Endothelial cell of umbilical vein (primary cell): ENCODE data around the gene MAN2B2. TPM values are rescaled to one million over a fixed set of nuclear protein-coding genes. Genes with fewer than 3 reads are reported as not detected.

Source experiments
- BruUV-seq: library from RNA; stranded (reverse); fragments of 400-500 nt; replicated peaks from 2 replicates; lab custom pipeline; 2021; lab: Mats Ljungman, UMichigan
- CTCF ChIA-PET: fragments of 300-600, 350-600 bp; sonication (Branson Sonifier 250); formaldehyde crosslinking; loops from one replicate; lab custom pipeline; 2021; ENCODE audit warnings: antibody characterized with exemption, inconsistent platforms; lab: Charles Lee
- POLR2A ChIA-PET: fragments of 300-600, 350-600 bp; sonication (Branson Sonifier 250); formaldehyde crosslinking; loops from one replicate; lab custom pipeline; 2021; ENCODE audit warnings: antibody characterized with exemption, inconsistent platforms; lab: Charles Lee
- DNase-seq: peaks from one replicate; pipeline ENCODE4 v3.0.0-alpha.2; 2011; ENCODE audit warnings: low read depth, low spot score
- FAIRE-seq: peaks from 2 replicates; lab custom pipeline; 2011; peaks lifted over from hg19 to GRCh38; lab: Jason Lieb, UNC
- H2AFZ ChIP-seq: 2 replicates; pipeline ENCODE4 v1.6.0; 2012; ENCODE audit warnings: low read depth, low read length, control low read depth, inconsistent platforms
- H3K27ac ChIP-seq: 2 replicates; pipeline ENCODE4 v1.5.1; 2011; ENCODE audit warnings: low read depth, mild to moderate bottlenecking, control low read depth, low read length, moderate library complexity; ENCODE audit not compliant: insufficient read depth
- H3K27me3 ChIP-seq, 2 experiments: 2 replicates each; pipeline versions ENCODE4 v1.6.0 to v1.6.1; 2011; ENCODE audit warnings: low read length in 2 of 2, mixed read lengths in 1 of 2; ENCODE audit not compliant: control insufficient read depth in 2 of 2, insufficient read depth in 2 of 2
- H3K36me3 ChIP-seq, 2 experiments: 2 replicates in 1 of 2; 3 replicates in 1 of 2; pipeline ENCODE4 v1.5.1; 2011; ENCODE audit warnings: low read length in 2 of 2, mild to moderate bottlenecking in 1 of 2, moderate library complexity in 1 of 2; ENCODE audit not compliant: control insufficient read depth in 2 of 2, insufficient read depth in 2 of 2; ENCODE audit errors: extremely low read depth in 1 of 2
- H3K4me1 ChIP-seq: 3 replicates; pipeline ENCODE4 v1.5.1; 2011; ENCODE audit warnings: mild to moderate bottlenecking, low read length; ENCODE audit not compliant: control insufficient read depth, insufficient read depth; ENCODE audit errors: extremely low read depth
- H3K4me2 ChIP-seq: 2 replicates; pipeline ENCODE4 v1.6.1; 2011; ENCODE audit warnings: low read length, control low read depth, mixed read lengths; ENCODE audit not compliant: insufficient read depth
- H3K4me3 ChIP-seq, 3 experiments: fragments of 200-600 bp in 1 of 3; sonication (generic), shearing (Covaris generic) in 1 of 3; replicated peaks in 1 of 3; 2 replicates each; pipeline ENCODE4 v1.5.1; 2011 to 2016; ENCODE audit warnings: control low read depth in 3 of 3, low read length in 3 of 3, mild to moderate bottlenecking in 2 of 3, inconsistent platforms in 1 of 3, low read depth in 1 of 3, moderate library complexity in 1 of 3; ENCODE audit not compliant: insufficient read depth in 1 of 3
- H3K79me2 ChIP-seq: 2 replicates; pipeline ENCODE4 v1.6.0; 2012; ENCODE audit warnings: low read length, inconsistent platforms; ENCODE audit not compliant: control insufficient read depth, insufficient read depth
- H3K9ac ChIP-seq: replicated peaks from 2 replicates; pipeline ENCODE3; 2011; ENCODE audit warnings: low read length, control low read depth; ENCODE audit not compliant: insufficient read depth; ENCODE audit errors: extremely low read depth
- H3K9me1 ChIP-seq: replicated peaks from 3 replicates; pipeline ENCODE4 v1.6.0; 2011; ENCODE audit warnings: mild to moderate bottlenecking, low read length; ENCODE audit not compliant: control insufficient read depth, insufficient read depth; ENCODE audit errors: extremely low read depth
- H3K9me3 ChIP-seq: replicated peaks from 2 replicates; pipeline ENCODE4 v1.5.1; 2012; ENCODE audit warnings: low read length, inconsistent platforms; ENCODE audit not compliant: control insufficient read depth, insufficient read depth
- H4K20me1 ChIP-seq: replicated peaks from 2 replicates; pipeline ENCODE3; 2011; ENCODE audit warnings: mild to moderate bottlenecking, low read length; ENCODE audit not compliant: control insufficient read depth, insufficient read depth; ENCODE audit errors: extremely low read depth
- CTCF ChIP-seq, 2 donors: IDR thresholded peaks; 1 replicate in 1 of 2; 2 replicates in 1 of 2; pipeline ENCODE4 v1.5.1; 2011; ENCODE audit warnings: low read length in 2 of 2, mild to moderate bottlenecking in 2 of 2, moderate library complexity in 2 of 2, control low read depth in 1 of 2, inconsistent platforms in 1 of 2, low read depth in 1 of 2; ENCODE audit not compliant: insufficient read depth in 1 of 2; ENCODE audit errors: extremely low read depth in 1 of 2
- EZH2 ChIP-seq: IDR thresholded peaks from 2 replicates; pipeline ENCODE4 v1.6.1; 2012; ENCODE audit warnings: borderline replicate concordance, low read depth, mild to moderate bottlenecking, moderate library complexity, low read length, inconsistent platforms; ENCODE audit not compliant: severe bottlenecking
- FOS ChIP-seq: IDR thresholded peaks from 2 replicates; pipeline ENCODE4 v1.6.1; 2011; ENCODE audit warnings: mild to moderate bottlenecking, low read length, moderate library complexity, borderline replicate concordance; ENCODE audit not compliant: insufficient read depth
- GATA2 ChIP-seq: IDR thresholded peaks from 2 replicates; pipeline ENCODE4 v1.7.0; 2011; ENCODE audit warnings: low read depth, mild to moderate bottlenecking, moderate library complexity, mixed read lengths, low read length; ENCODE audit not compliant: insufficient read length, insufficient read depth
- MAX ChIP-seq: IDR thresholded peaks from 2 replicates; pipeline ENCODE4 v1.6.1; 2011; ENCODE audit not compliant: insufficient read depth, insufficient read length
- MYC ChIP-seq: IDR thresholded peaks from one replicate; pipeline ENCODE4 v1.6.1; 2011; ENCODE audit warnings: mild to moderate bottlenecking, low read depth, low read length
- POLR2A ChIP-seq: IDR thresholded peaks from 2 replicates; pipeline ENCODE4 v1.6.1; 2012; ENCODE audit warnings: low read depth, mild to moderate bottlenecking, control low read depth, low read length
- dilution Hi-C: fragments of 300-500 bp; cut with MboI; formaldehyde crosslinking; loops from one replicate; pipeline ENCODE4 v1.15.0; 2019; ENCODE audit warnings: low sequenced_read_pairs; ENCODE audit not compliant: extremely low pct_ligation_motif_present
- intact Hi-C: fragments of 100-400 bp; cut with micrococcal nuclease; formaldehyde crosslinking; loops from one replicate; pipeline ENCODE4 v1.10.0; 2022
- polyA plus RNA-seq, 4 experiments: library from polyadenylated mRNA; depleted of rRNA in 3 of 4; stranded (reverse) in 3 of 4; unstranded in 1 of 4; fragments of >200 nt; gene quantifications; 2 replicates each; pipeline versions ENCODE4 v1.2.1 to v1.2.3, GENCODE V29; 2011 to 2012; ENCODE audit warnings: missing spikeins in 1 of 4
- total RNA-seq: library from RNA; stranded (reverse); gene quantifications from 2 replicates; pipeline ENCODE4 v1.2.3, GENCODE V29; 2021

The MAN2B2 gene
- total and polyA plus RNA-seq, 2 donors (not counting 3 experiments of a cell fraction or from before 2014, with no cell fraction given): 15.7 to 25.1 TPM

DNA sequence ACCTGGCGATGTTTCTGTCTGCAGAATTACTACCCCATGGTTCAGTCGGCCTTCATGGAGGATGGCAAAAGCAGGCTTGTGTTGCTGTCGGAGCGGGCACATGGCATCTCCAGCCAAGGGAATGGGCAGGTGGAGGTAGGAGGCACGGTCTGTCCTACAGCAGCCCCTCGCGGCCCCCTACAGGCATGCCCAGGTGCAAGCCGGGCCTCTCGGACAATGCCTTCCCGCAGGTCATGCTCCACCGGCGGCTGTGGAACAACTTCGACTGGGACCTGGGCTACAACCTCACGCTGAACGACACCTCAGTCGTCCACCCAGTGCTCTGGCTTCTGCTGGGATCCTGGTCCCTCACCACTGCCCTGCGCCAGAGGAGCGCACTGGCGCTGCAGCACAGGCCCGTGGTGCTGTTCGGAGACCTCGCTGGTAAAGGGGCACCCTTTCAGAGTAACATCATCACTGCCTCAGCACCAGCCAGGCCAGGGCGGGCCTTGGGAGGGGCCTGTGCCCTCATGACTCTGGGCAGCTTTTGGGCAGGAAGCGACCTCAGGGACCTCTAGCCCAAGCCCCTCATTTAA, 36.0 kb downstream of the MAN2B2 start:
- no peak overlapping the region for H3K4me3 ChIP-seq
- CTCF ChIA-PET: no interaction called here
- no peak for DNase-seq
- dilution Hi-C loops: no loop called here
- intact Hi-C loops: no loop called here
- BruUV-seq: no TSS peak
- no peak overlapping the region for H2AFZ ChIP-seq
- no peaks in the 10 kb centered on the region for H3K9me3 ChIP-seq
- H3K36me3 ChIP-seq: peaks cover 0 to 16% of the 10 kb centered on the region in 2 experiments
- H3K27me3 ChIP-seq: no peaks in the 10 kb centered on the region
- no peaks in the 10 kb centered on the region for H4K20me1 ChIP-seq
- no peaks in the 10 kb centered on the region for H3K79me2 ChIP-seq
- H3K27ac ChIP-seq: no peak overlapping the region
- H3K4me2 ChIP-seq: no peak overlapping the region
- H3K4me1 ChIP-seq: no peaks in the 10 kb centered on the region
- H3K9ac ChIP-seq: no peak overlapping the region
- FAIRE-seq: no peak
- POLR2A ChIA-PET: no interaction called here
- TF ChIP-seq POLR2A (no peak), MYC (no peak), MAX (no peak), EZH2 (no peak), GATA2 (no peak), CTCF (IDR thresholded peaks at IDR 0.05; ENCODE audit: extremely low read depth in 1 of 2, insufficient read depth in 1 of 2, low read depth in 1 of 2, low read length in 2 of 2) (no peak), FOS (no peak)
- no peaks in the 10 kb centered on the region for H3K9me1 ChIP-seq
